K562 (cell line): ENCODE data around the gene ZDHHC14.

ENCODE experiments used
- PHTF2 ChIP-seq: fragments of 250-450 bp; sonication (Bioruptor Pico); IDR thresholded peaks from 2 replicates; pipeline ENCODE4 v1.5.0; 2021; ENCODE audit warnings: mild to moderate bottlenecking
- POLR2G ChIP-seq: fragments of 200-400 bp; formaldehyde crosslinking; IDR thresholded peaks from 2 replicates; pipeline ENCODE4 v1.6.1; 2017; ENCODE audit warnings: low read depth, mild to moderate bottlenecking, antibody characterized with exemption, low read length, moderate library complexity
- ZBTB1 ChIP-seq: sonication (generic); formaldehyde crosslinking; IDR thresholded peaks from 2 replicates; pipeline ENCODE4 v1.8.1; 2023; ENCODE audit warnings: missing genetic modification reagents, low read depth, mild to moderate bottlenecking, borderline replicate concordance
- ZFP36 ChIP-seq: fragments of 150-350 bp; IDR thresholded peaks from 2 replicates; pipeline ENCODE4 v1.6.1; 2018; ENCODE audit warnings: low read length, low read depth; ENCODE audit not compliant: partially characterized antibody

- TF ChIP-seq POLR2G, result no peak
- no peak for TF ChIP-seq PHTF2 (CRISPR knock-in tag)
- no peak for TF ChIP-seq ZFP36
- no peak for TF ChIP-seq ZBTB1 (CRISPR knock-in tag)
These were observed 62.2 kb downstream of the ZDHHC14 start for GRCh38 chr6:157443066-157443800.
